Cardiac muscle cell (in vitro differentiated cells and primary cell): ENCODE data around the gene HLA-DMA. TPM values are rescaled to one million over a fixed set of nuclear protein-coding genes. Genes with fewer than 3 reads are reported as not detected.

Experiments
- DNase-seq, 2 donors: peaks; one replicate each; pipeline versions ENCODE4 v3.0.0 to v3.0.0-alpha.2; 2010 to 2017; ENCODE audit warnings: low read depth in 1 of 2, low spot score in 1 of 2
- H3K27ac ChIP-seq: fragments of 200-600 bp; sonication (generic); 2 replicates; pipeline ENCODE4 v1.5.1; 2016
- H3K27me3 ChIP-seq: fragments of 200-600 bp; sonication (generic); 2 replicates; pipeline ENCODE4 v1.6.0; 2016; ENCODE audit warnings: control low read depth
- H3K36me3 ChIP-seq: fragments of 200-600 bp; sonication (generic); 2 replicates; pipeline ENCODE4 v1.5.1; 2016; ENCODE audit warnings: control low read depth
- H3K4me1 ChIP-seq: fragments of 200-600 bp; sonication (generic); 2 replicates; pipeline ENCODE4 v1.8.1; 2017; ENCODE audit warnings: low read depth, mild to moderate bottlenecking, mixed run types
- H3K4me3 ChIP-seq: fragments of 200-600 bp; sonication (generic); 2 replicates; pipeline ENCODE4 v1.5.1; 2016; ENCODE audit warnings: mild to moderate bottlenecking
- H3K9me3 ChIP-seq: fragments of 200-600 bp; sonication (generic); 2 replicates; pipeline ENCODE4 v1.5.1; 2017; ENCODE audit warnings: low read depth, mild to moderate bottlenecking, control low read depth
- polyA plus RNA-seq: library from polyadenylated mRNA; unstranded; fragments of >200 nt; fragmentation: Nextera tagmentation; extraction: Ambion mirVana; gene quantifications from 2 replicates; pipeline ENCODE4 v1.2.1, GENCODE V29; 2016
- total RNA-seq: library from RNA; depleted of rRNA; stranded (reverse); fragments of >200 nt; gene quantifications from 2 replicates; pipeline ENCODE4 v1.2.3, GENCODE V29; 2016
- TF ChIP-seq, protein P1 (sequence below): IDR thresholded peaks from 2 replicates; pipeline ENCODE4 v1.5.1; 2012; ENCODE audit warnings: low read depth, mild to moderate bottlenecking, low read length

HLA-DMA gene
- total and polyA plus RNA-seq, 2 experiments from 2014 or later: 2.9 to 3.7 TPM

DNA sequence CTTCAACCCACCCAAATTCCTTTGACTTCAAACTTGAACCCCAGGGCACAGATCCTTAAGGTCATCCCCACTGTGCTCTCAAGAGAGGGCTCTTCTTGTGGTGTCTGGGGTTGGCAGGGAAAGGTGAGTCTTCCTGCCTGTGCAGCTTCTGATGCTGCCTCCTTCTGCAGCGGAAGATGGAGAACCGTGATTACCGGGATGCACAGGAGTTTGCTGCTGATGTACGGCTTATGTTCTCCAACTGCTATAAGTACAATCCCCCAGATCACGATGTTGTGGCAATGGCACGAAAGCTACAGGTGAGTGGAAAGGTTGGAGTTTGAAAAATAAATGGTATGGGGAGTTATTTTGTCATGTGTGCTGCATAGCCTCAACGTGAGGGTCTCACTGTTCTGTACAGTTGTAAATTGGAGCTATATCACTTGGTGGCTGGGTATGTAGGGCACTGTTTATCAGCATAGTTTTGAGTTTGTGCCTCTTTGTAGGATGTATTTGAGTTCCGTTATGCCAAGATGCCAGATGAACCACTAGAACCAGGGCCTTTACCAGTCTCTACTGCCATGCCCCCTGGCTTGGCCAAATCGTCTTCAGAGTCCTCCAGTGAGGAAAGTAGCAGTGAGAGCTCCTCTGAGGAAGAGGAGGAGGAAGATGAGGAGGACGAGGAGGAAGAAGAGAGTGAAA lies 24.5 kb upstream of the HLA-DMA start:
- TF ChIP-seq, protein P1, sequence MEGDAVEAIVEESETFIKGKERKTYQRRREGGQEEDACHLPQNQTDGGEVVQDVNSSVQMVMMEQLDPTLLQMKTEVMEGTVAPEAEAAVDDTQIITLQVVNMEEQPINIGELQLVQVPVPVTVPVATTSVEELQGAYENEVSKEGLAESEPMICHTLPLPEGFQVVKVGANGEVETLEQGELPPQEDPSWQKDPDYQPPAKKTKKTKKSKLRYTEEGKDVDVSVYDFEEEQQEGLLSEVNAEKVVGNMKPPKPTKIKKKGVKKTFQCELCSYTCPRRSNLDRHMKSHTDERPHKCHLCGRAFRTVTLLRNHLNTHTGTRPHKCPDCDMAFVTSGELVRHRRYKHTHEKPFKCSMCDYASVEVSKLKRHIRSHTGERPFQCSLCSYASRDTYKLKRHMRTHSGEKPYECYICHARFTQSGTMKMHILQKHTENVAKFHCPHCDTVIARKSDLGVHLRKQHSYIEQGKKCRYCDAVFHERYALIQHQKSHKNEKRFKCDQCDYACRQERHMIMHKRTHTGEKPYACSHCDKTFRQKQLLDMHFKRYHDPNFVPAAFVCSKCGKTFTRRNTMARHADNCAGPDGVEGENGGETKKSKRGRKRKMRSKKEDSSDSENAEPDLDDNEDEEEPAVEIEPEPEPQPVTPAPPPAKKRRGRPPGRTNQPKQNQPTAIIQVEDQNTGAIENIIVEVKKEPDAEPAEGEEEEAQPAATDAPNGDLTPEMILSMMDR: no peak
- Histone ChIP-seq H3K27ac (no peak overlapping the region), H3K9me3 (no peaks in the 10 kb centered on the region), H3K36me3 (peaks cover 74% of the 10 kb centered on the region), H3K27me3 (no peaks in the 10 kb centered on the region), H3K4me3 (no peak overlapping the region), H3K4me1 (peaks cover 8% of the 10 kb centered on the region)
- no peak for DNase-seq

DNA sequence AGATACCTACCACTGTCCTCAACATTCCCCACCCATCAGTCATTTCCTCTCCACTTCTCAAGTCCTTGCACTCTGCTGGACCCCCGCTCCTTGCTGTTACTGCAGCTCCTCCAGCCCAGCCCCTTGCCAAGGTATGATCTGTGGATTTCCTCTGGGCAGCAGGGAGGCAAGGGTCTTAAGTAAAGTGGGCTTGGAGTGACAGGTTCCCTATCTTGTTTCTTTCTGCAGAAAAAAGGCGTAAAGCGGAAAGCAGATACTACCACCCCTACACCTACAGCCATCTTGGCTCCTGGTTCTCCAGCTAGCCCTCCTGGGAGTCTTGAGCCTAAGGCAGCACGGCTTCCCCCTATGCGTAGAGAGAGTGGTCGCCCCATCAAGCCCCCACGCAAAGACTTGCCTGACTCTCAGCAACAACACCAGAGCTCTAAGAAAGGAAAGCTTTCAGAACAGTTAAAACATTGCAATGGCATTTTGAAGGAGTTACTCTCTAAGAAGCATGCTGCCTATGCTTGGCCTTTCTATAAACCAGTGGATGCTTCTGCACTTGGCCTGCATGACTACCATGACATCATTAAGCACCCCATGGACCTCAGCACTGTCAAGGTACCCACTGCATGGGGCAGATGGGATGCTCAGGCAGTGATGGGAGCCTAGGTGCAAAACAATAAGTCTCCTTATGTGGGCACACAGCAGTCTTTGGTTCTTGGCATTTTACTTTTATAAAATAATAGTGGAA lies 23.6 kb upstream of the HLA-DMA start:
- no peak for DNase-seq
- Histone ChIP-seq H3K4me1 (peaks cover 8% of the 10 kb centered on the region), H3K36me3 (peaks cover 66% of the 10 kb centered on the region), H3K4me3 (no peak overlapping the region), H3K27me3 (no peaks in the 10 kb centered on the region), H3K27ac (no peak overlapping the region), H3K9me3 (no peaks in the 10 kb centered on the region)
- TF ChIP-seq, protein P1: no peak

DNA sequence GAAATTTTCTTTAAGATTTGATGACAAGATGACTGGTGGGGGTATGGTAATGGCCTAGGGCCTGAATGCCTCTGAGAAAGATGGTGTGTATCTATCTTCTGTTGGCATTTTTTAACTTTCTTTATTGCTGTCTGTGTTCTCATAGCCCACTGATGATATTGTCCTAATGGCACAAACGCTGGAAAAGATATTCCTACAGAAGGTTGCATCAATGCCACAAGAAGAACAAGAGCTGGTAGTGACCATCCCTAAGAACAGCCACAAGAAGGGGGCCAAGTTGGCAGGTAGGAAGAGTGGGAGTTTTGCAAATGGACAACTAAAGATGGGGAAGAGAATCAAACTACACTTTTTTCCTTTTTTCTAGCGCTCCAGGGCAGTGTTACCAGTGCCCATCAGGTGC lies 23.0 kb upstream of the HLA-DMA start:
- TF ChIP-seq, protein P1: no peak
- Histone ChIP-seq H3K27ac (no peak overlapping the region), H3K4me3 (peak overlapping the region; percentile 6), H3K9me3 (no peaks in the 10 kb centered on the region), H3K36me3 (peaks cover 63% of the 10 kb centered on the region), H3K4me1 (peaks cover 8% of the 10 kb centered on the region), H3K27me3 (no peaks in the 10 kb centered on the region)
- DNase-seq: no peak

DNA sequence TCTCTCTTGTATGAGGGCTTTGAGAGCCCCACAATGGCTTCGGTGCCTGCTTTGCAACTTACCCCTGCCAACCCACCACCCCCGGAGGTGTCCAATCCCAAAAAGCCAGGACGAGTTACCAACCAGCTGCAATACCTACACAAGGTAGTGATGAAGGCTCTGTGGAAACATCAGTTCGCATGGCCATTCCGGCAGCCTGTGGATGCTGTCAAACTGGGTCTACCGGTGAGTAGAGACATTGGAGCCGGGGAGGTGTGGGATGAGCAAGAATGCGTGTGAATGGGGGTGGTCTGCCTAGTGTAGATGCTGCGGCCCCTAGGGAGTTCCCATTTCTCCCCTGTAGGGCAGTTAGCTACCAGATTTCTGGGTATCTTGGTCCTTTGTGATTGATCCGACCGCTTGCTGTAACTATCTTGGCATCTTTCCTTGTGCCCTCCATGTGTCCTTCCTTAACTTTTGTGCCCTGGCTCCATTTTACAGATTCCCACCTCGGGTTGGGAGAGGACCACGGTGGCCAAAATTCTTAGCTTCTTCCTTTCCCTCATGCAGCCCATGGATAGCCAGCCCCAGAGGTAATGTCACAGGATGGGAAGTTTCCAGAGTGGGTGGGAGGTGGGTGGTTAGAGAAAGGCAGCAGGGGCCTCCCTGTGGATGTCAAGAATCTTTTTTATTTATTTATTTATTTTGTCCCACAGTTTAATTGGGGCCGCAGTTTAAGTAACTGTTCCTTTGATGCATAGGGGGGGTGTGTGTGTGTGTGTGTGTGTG lies 21.8 kb upstream of the HLA-DMA start:
- no peaks in the 10 kb centered on the region for H3K27me3 ChIP-seq

DNA sequence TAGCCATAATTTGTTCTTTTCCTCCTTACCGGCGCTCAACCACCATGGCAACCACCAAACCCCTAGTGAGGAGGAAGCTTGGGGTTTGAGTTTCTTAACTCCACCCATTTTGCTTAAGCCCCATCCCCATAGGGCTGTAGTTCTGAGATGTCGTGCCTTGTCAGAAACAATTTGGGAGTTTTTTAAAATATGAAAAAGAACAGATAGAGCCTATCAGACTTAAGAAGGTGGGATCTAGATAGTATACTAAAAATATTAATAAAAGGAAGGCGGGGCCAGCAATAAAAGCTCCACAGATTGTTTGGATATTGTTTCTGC lies 21.1 kb upstream of the HLA-DMA start:
- TF ChIP-seq, protein P1: no peak
- H3K9me3 ChIP-seq: no peaks in the 10 kb centered on the region
- H3K4me3 ChIP-seq: peak overlapping the region; percentile 96
- no peak overlapping the region for H3K27ac ChIP-seq
- H3K27me3 ChIP-seq: no peaks in the 10 kb centered on the region
- peaks cover 8% of the 10 kb centered on the region for H3K4me1 ChIP-seq
- peak in 1 of 2 donors; percentile 74 for DNase-seq
- H3K36me3 ChIP-seq: peaks cover 44% of the 10 kb centered on the region

More for the DNA sequence above, 21.8 kb upstream of the HLA-DMA start:
- Histone ChIP-seq H3K4me1 (peaks cover 8% of the 10 kb centered on the region), H3K4me3 (peak overlapping the region; percentile 96), H3K9me3 (no peaks in the 10 kb centered on the region), H3K36me3 (peaks cover 52% of the 10 kb centered on the region), H3K27ac (no peak overlapping the region)
- no peak for DNase-seq
- TF ChIP-seq, protein P1: no peak
